ENCODE results near the gene VN1R5. TPM values are rescaled to one million over a fixed set of nuclear protein-coding genes. Genes with fewer than 3 reads are reported as not detected.

VN1R5 gene
- total and polyA plus RNA-seq, 9 of the 15 experiments (the other 6 are each of a cell fraction or from before 2014, with no cell fraction given): not detected

DNA sequence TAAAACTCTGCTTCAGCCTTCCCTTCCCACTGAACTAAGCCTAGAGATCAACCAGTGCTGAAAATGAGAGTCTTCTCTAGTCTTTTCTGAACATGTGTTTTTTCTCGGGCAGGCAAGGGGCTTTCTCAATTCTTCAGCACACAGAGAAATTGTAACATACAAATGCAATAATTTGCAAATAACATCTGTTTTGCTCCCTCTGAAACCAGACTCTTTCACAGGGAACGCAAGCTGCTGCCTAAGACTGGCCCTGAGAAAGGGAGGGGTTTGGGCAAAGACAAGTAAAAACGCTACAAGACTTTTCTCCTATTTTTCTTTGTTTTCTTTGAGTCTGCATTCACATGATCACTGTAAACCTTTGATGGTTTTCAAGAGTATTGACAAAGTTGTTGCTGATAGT, 39.6 kb upstream of the VN1R5 start:
- Histone ChIP-seq H4K20me1 (replicated peaks; ENCODE audit: control insufficient read depth, insufficient read depth, low read length) (no peaks in the 10 kb centered on the region), H3K4me3 (no peak overlapping the region), H3K27ac (ENCODE audit: extremely low read depth, low read depth, low read length) (no peak overlapping the region), H3K9ac (ENCODE audit: insufficient read depth in 1 of 2, low read depth in 2 of 2, low read length in 2 of 2) (no peak overlapping the region), H3K9me1 (ENCODE audit: control insufficient read depth, insufficient read depth, low read length) (no peaks in the 10 kb centered on the region), H3K9me3 (replicated peaks; ENCODE audit: control insufficient read depth, insufficient read depth, low read depth, low read length) (no peaks in the 10 kb centered on the region; the same call in 1 of the 2 replicates), H3K27me3 (ENCODE audit: control insufficient read depth in 2 of 2, insufficient read depth in 2 of 2, low read length in 2 of 2) (no peaks in the 10 kb centered on the region), H2AFZ (ENCODE audit: low read depth, low read length) (peak overlapping the region; percentile 29), H3K79me2 (ENCODE audit: control insufficient read depth, insufficient read depth, low read length) (no peaks in the 10 kb centered on the region), H3K36me3 (ENCODE audit: control insufficient read depth, insufficient read depth, low read length) (no peaks in the 10 kb centered on the region), H3K4me1 (replicated peaks in 1 of 2; ENCODE audit: control insufficient read depth in 2 of 2, insufficient read depth in 2 of 2, low read length in 2 of 2) (peaks cover 3 to 15% of the 10 kb centered on the region in 2 experiments; a peak in 4 of 5 replicates), H3K4me2 (ENCODE audit: insufficient read depth, low read length) (no peak overlapping the region)
- 0 out of 3 replicates have a peak, but pooled peaks have one; percentile 14 for ATAC-seq
- no TSS peak for BruUV-seq (replicated peaks)
- no peak for FAIRE-seq
- ChIA-PET CTCF (ENCODE audit: low intra/inter-chr PET ratio) (no interaction called here), POLR2A (interaction anchor here (0.9 kb wide), 1 partner anchor 9 kb away, joined by 3 read pairs; no protein-coding TSS in a partner anchor)
- intact Hi-C loops (cut with micrococcal nuclease) (no loop called here), in situ Hi-C loops (cut with MboI) (no loop called here)
- DNase-seq (ENCODE audit: extremely low read depth in 1 of 4, low spot score in 3 of 4): no peak
- no peak for TF ChIP-seq KLF1 (tag; IDR thresholded peaks at IDR 0.05)
- TF ChIP-seq, protein P1, sequence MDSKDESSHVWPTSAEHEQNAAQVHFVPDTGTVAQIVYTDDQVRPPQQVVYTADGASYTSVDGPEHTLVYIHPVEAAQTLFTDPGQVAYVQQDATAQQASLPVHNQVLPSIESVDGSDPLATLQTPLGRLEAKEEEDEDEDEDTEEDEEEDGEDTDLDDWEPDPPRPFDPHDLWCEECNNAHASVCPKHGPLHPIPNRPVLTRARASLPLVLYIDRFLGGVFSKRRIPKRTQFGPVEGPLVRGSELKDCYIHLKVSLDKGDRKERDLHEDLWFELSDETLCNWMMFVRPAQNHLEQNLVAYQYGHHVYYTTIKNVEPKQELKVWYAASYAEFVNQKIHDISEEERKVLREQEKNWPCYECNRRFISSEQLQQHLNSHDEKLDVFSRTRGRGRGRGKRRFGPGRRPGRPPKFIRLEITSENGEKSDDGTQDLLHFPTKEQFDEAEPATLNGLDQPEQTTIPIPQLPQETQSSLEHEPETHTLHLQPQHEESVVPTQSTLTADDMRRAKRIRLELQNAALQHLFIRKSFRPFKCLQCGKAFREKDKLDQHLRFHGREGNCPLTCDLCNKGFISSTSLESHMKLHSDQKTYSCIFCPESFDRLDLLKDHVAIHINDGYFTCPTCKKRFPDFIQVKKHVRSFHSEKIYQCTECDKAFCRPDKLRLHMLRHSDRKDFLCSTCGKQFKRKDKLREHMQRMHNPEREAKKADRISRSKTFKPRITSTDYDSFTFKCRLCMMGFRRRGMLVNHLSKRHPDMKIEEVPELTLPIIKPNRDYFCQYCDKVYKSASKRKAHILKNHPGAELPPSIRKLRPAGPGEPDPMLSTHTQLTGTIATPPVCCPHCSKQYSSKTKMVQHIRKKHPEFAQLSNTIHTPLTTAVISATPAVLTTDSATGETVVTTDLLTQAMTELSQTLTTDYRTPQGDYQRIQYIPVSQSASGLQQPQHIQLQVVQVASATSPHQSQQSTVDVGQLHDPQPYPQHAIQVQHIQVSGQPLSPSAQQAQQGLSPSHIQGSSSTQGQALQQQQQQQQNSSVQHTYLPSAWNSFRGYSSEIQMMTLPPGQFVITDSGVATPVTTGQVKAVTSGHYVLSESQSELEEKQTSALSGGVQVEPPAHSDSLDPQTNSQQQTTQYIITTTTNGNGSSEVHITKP (IDR thresholded peaks at IDR 0.05; ENCODE audit: partially characterized antibody): peak; percentile 28
- WGBS (ENCODE audit: insufficient coverage, low coverage, missing lambda C conversion rate): 13% methylated on average over 3 of the region's 3 CpGs

All from K562 (cell line).